ENCODE data around the gene DENND1A.

The DENND1A gene

GRCh38 chr9:123530244-123530643 is 399.7 kb downstream of the DENND1A start:
- no peak for DNase-seq (ENCODE audit: low spot score)

- no peak for DNase-seq (ENCODE audit: low spot score)
These were observed 401.4 kb downstream of the DENND1A start for GRCh38 chr9:123528501-123528900.

GRCh38 chr9:123527981-123528380 is 401.9 kb downstream of the DENND1A start:
- no peak for DNase-seq (ENCODE audit: low spot score)

- DNase-seq (ENCODE audit: low spot score) = no peak
These were observed 404.0 kb downstream of the DENND1A start for GRCh38 chr9:123525957-123526356.

GRCh38 chr9:123525424-123525823 is 404.5 kb downstream of the DENND1A start:
- no peak for DNase-seq (ENCODE audit: low spot score)

- DNase-seq (ENCODE audit: low spot score) = no peak
These were observed 405.1 kb downstream of the DENND1A start for GRCh38 chr9:123524866-123525265.

GRCh38 chr9:123523845-123524244 is 406.1 kb downstream of the DENND1A start:
- no peak for DNase-seq (ENCODE audit: low spot score)

GRCh38 chr9:123523001-123523400 is 406.9 kb downstream of the DENND1A start:
- DNase-seq (ENCODE audit: low spot score) = no peak

GRCh38 chr9:123522251-123522650 is 407.7 kb downstream of the DENND1A start:
- no peak for DNase-seq (ENCODE audit: low spot score)

GRCh38 chr9:123518338-123518737 is 411.6 kb downstream of the DENND1A start:
- no peak for DNase-seq (ENCODE audit: low spot score)

GRCh38 chr9:123517512-123517911 is 412.4 kb downstream of the DENND1A start:
- no peak for DNase-seq (ENCODE audit: low spot score)

GRCh38 chr9:123514766-123515165 is 415.2 kb downstream of the DENND1A start:
- no peak for DNase-seq (ENCODE audit: low spot score)

- DNase-seq (ENCODE audit: low spot score) = no peak
These were observed 416.4 kb downstream of the DENND1A start for GRCh38 chr9:123513554-123513953.

- DNase-seq (ENCODE audit: low spot score) = no peak
These were observed 418.3 kb downstream of the DENND1A start for GRCh38 chr9:123511326-123512277.

- DNase-seq (ENCODE audit: low spot score) = no peak
These were observed 420.3 kb downstream of the DENND1A start for GRCh38 chr9:123509646-123510045.

- DNase-seq (ENCODE audit: low spot score) = no peak
These were observed 421.9 kb downstream of the DENND1A start for GRCh38 chr9:123508048-123508447.

GRCh38 chr9:123505496-123505895 is 424.4 kb downstream of the DENND1A start:
- no peak for DNase-seq (ENCODE audit: low spot score)

- no peak for DNase-seq (ENCODE audit: low spot score)
These were observed 429.6 kb downstream of the DENND1A start for GRCh38 chr9:123500336-123500735.

- no peak for DNase-seq (ENCODE audit: low spot score)
These were observed 432.1 kb downstream of the DENND1A start for GRCh38 chr9:123497830-123498229.

GRCh38 chr9:123495731-123496130 is 434.2 kb downstream of the DENND1A start:
- DNase-seq (ENCODE audit: low spot score) = no peak

GRCh38 chr9:123493627-123494026 is 436.3 kb downstream of the DENND1A start:
- DNase-seq (ENCODE audit: low spot score) = no peak

- no peak for DNase-seq (ENCODE audit: low spot score)
These were observed 439.2 kb downstream of the DENND1A start for GRCh38 chr9:123490688-123491087.

- DNase-seq (ENCODE audit: low spot score) = no peak
These were observed 441.1 kb downstream of the DENND1A start for GRCh38 chr9:123488722-123489321.

Measured in CD4-positive, alpha-beta T cell treated with Interleukin-6 at 100 ng/mL for 8 hours (primary cell).